Mammary epithelial cell (primary cell): Measurements from ENCODE around the gene MAN1B1.

Experiments
- CTCF ChIP-seq, 2 donors: IDR thresholded peaks in 1 of 2; conservative IDR thresholded peaks in 1 of 2; 2 replicates each; pipeline ENCODE4 v1.5.1; 2011 to 2012; ENCODE audit warnings: inconsistent platforms in 2 of 2, low read length in 2 of 2, mild to moderate bottlenecking in 2 of 2, control low read depth in 1 of 2, low read depth in 1 of 2; ENCODE audit not compliant: insufficient read depth in 1 of 2; ENCODE audit errors: extremely low read depth in 1 of 2
- EZH2 ChIP-seq: IDR thresholded peaks from 2 replicates; pipeline ENCODE4 v1.6.1; 2012; ENCODE audit warnings: low read length, inconsistent platforms, borderline replicate concordance

- no peak for TF ChIP-seq CTCF (conservative IDR thresholded peaks at IDR 0.05 in 1 of 2, IDR thresholded peaks at IDR 0.05 in 1 of 2; ENCODE audit: extremely low read depth in 1 of 2, insufficient read depth in 1 of 2, low read depth in 1 of 2, low read length in 2 of 2)
- TF ChIP-seq EZH2: no peak
Observed at GRCh38 chr9:137038916-137039315, 47.9 kb upstream of the MAN1B1 start.
